H1 (cell line): Measurements from ENCODE around the gene RNF133.
A peak's percentile ranks its signal among the peaks of the same experiment; 100 is the strongest.

Experiments used
- CEBPB ChIP-seq: IDR thresholded peaks from 2 replicates; pipeline ENCODE4 v1.6.1; 2012; ENCODE audit warnings: low read depth, low read length
- CTCF ChIP-seq, 3 experiments: IDR thresholded peaks; 1 replicate in 2 of 3; 2 replicates in 1 of 3; pipeline versions ENCODE4 v1.5.1 to v1.6.1; 2011; ENCODE audit warnings: low read length in 3 of 3, mild to moderate bottlenecking in 3 of 3, inconsistent platforms in 2 of 3, low read depth in 1 of 3, moderate library complexity in 1 of 3; ENCODE audit not compliant: insufficient read depth in 1 of 3; ENCODE audit errors: control extremely low read depth in 1 of 3
- EP300 ChIP-seq, 2 experiments: IDR thresholded peaks; 1 replicate in 1 of 2; 2 replicates in 1 of 2; pipeline ENCODE4 v1.6.1; 2011 to 2012; ENCODE audit warnings: low read depth in 2 of 2, low read length in 2 of 2, mild to moderate bottlenecking in 2 of 2, borderline replicate concordance in 1 of 2, inconsistent platforms in 1 of 2, moderate library complexity in 1 of 2
- EZH2 ChIP-seq: fragments of 200-600 bp; sonication (generic); IDR thresholded peaks from 2 replicates; pipeline ENCODE4 v1.7.1; 2012; ENCODE audit warnings: low read depth, mild to moderate bottlenecking, moderate library complexity, low read length, inconsistent platforms; ENCODE audit not compliant: severe bottlenecking
- JUND ChIP-seq: IDR thresholded peaks from 2 replicates; pipeline ENCODE4 v1.6.1; 2011; ENCODE audit warnings: mild to moderate bottlenecking, improper control_type of control experiment, low read length
- MAX ChIP-seq: IDR thresholded peaks from 2 replicates; pipeline ENCODE4 v1.6.1; 2012; ENCODE audit warnings: inconsistent platforms
- POLR2A ChIP-seq, 2 experiments: IDR thresholded peaks; 1 replicate in 1 of 2; 2 replicates in 1 of 2; pipeline ENCODE4 v1.6.1; 2011; ENCODE audit warnings: low read depth in 2 of 2, low read length in 2 of 2, mild to moderate bottlenecking in 2 of 2; ENCODE audit errors: control extremely low read depth in 1 of 2
- POLR2AphosphoS5 ChIP-seq: IDR thresholded peaks from 2 replicates; pipeline ENCODE4 v1.6.1; 2011; ENCODE audit warnings: low read depth, low read length
- RAD21 ChIP-seq, 2 experiments: IDR thresholded peaks in 1 of 2; conservative IDR thresholded peaks in 1 of 2; 2 replicates each; pipeline ENCODE4 v1.6.1; 2011; ENCODE audit warnings: low read depth in 2 of 2, low read length in 2 of 2, improper control_type of control experiment in 1 of 2, inconsistent platforms in 1 of 2, mild to moderate bottlenecking in 1 of 2, moderate library complexity in 1 of 2
- RFX5 ChIP-seq: IDR thresholded peaks from 2 replicates; pipeline ENCODE4 v1.6.1; 2011; ENCODE audit warnings: low read depth, low read length, improper control_type of control experiment, borderline replicate concordance
- SP1 ChIP-seq: IDR thresholded peaks from 2 replicates; pipeline ENCODE4 v1.6.1; 2011; ENCODE audit warnings: low read depth, low read length
- TAF1 ChIP-seq: IDR thresholded peaks from 2 replicates; pipeline ENCODE4 v1.6.1; 2011; ENCODE audit warnings: mild to moderate bottlenecking, low read depth, low read length
- YY1 ChIP-seq: IDR thresholded peaks from 2 replicates; pipeline ENCODE4 v1.6.1; 2011; ENCODE audit warnings: low read depth, mild to moderate bottlenecking, low read length

GRCh38 chr7:122675621-122676020 lies 23.3 kb downstream of the RNF133 start:
- TF ChIP-seq CEBPB (no peak), POLR2A (IDR thresholded peaks at IDR 0.05; ENCODE audit: control extremely low read depth in 1 of 2, low read depth in 2 of 2, low read length in 2 of 2) (no peak), TAF1 (no peak), EP300 (IDR thresholded peaks at IDR 0.05; ENCODE audit: borderline replicate concordance in 1 of 2, low read depth in 2 of 2, low read length in 2 of 2) (no peak), POLR2AphosphoS5 (no peak), RFX5 (no peak), SP1 (no peak), CTCF (IDR thresholded peaks at IDR 0.05; ENCODE audit: control extremely low read depth in 1 of 3, insufficient read depth in 1 of 3, low read depth in 1 of 3, low read length in 3 of 3) (peak; percentile 24 to 35 (median 28)), MAX (no peak), EZH2 (no peak), RAD21 (IDR thresholded peaks at IDR 0.05 in 1 of 2, conservative IDR thresholded peaks at IDR 0.05 in 1 of 2; ENCODE audit: low read depth in 2 of 2, low read length in 2 of 2) (peak; percentile 61 to 64), YY1 (no peak), JUND (no peak)
